Measurements from ENCODE around the gene ARHGAP4. TPM values are rescaled to one million over a fixed set of nuclear protein-coding genes. Genes with fewer than 3 reads are reported as not detected.
A peak's percentile ranks its signal among the peaks of the same experiment; 100 is the strongest.

The ARHGAP4 gene
- polyA plus RNA-seq, 3 donors = 51.5 to 508 (median 64.4) TPM

DNA sequence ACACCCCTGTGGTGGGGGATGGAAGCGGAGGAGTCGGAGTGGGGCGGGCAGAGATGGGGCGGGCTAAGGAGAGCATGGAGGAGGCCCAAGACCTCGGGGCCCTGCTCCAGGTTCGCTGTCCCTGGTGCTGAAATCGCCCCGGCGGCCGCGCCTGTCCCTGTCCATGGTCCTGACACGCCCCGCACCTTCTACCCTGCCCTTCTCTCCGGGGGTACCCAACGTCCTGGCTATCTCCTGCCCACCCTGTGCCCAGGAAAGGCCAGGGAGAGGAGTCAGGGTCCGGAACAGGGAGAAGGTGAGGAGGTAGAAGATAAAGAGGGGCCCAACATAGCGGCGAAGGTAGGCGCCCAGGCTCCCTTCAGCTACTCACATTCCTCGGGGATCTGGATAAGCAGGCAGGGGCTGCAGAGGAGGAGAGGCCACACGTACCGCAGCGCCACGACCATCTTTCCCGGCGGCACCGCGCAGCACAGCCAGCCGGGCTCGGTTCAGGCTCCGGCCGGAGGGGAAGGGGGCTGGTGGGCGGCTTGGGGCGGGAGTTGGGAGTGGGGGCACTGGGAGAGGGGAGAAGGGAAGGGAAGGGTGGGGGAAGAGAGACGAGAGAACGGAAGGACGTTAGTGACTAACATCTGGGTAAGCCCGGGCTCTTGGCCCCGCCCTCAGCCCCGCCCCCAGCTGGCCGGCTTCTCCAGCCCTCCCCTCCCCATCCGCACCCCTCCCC is 50.5 kb downstream of the ARHGAP4 start:
- H3K4me2 ChIP-seq (replicated peaks; ENCODE audit: extremely low read depth, low read length, poor library complexity, severe bottlenecking) = no peak overlapping the region
- peak; percentile 29 to 44 (median 33) for DNase-seq
- H3K4me1 ChIP-seq (ENCODE audit: control insufficient read depth in 1 of 2, insufficient read depth in 2 of 2, low read length in 2 of 2) = no peaks in the 10 kb centered on the region
- no peak overlapping the region for H2AFZ ChIP-seq (ENCODE audit: insufficient read depth, low read depth, low read length, poor library complexity, severe bottlenecking)
- H3K9me3 ChIP-seq (replicated peaks in 1 of 2; ENCODE audit: control insufficient read depth in 1 of 2, insufficient read depth in 1 of 2, low read length in 2 of 2) = peaks cover 0 to 4% of the 10 kb centered on the region in 2 donors
- intact Hi-C loops (cut with micrococcal nuclease) = no loop called here
- H3K27ac Mint-ChIP-seq = no peak overlapping the region
- no peaks in the 10 kb centered on the region for H4K20me1 ChIP-seq (ENCODE audit: insufficient read depth, low read length)
- 0% methylated on average over 5 of the region's 42 CpGs for WGBS (ENCODE audit: insufficient coverage)
- H3K4me3 ChIP-seq (replicated peaks in 1 of 3; ENCODE audit: low read depth in 2 of 3, low read length in 3 of 3) = no peak overlapping the region
- no peak overlapping the region for H3K9ac ChIP-seq (ENCODE audit: insufficient read depth, low read length, poor library complexity, severe bottlenecking)
- peaks cover 2% of the 10 kb centered on the region for H3K4me1 Mint-ChIP-seq
- no peaks in the 10 kb centered on the region for H3K36me3 ChIP-seq (replicated peaks in 1 of 2; ENCODE audit: control insufficient read depth in 1 of 2, insufficient read depth in 2 of 2, low read length in 2 of 2)
- H3K9me3 Mint-ChIP-seq = peaks cover 0 to 5% (median 1%) of the 10 kb centered on the region in 7 donors
- TF ChIP-seq, protein P1, sequence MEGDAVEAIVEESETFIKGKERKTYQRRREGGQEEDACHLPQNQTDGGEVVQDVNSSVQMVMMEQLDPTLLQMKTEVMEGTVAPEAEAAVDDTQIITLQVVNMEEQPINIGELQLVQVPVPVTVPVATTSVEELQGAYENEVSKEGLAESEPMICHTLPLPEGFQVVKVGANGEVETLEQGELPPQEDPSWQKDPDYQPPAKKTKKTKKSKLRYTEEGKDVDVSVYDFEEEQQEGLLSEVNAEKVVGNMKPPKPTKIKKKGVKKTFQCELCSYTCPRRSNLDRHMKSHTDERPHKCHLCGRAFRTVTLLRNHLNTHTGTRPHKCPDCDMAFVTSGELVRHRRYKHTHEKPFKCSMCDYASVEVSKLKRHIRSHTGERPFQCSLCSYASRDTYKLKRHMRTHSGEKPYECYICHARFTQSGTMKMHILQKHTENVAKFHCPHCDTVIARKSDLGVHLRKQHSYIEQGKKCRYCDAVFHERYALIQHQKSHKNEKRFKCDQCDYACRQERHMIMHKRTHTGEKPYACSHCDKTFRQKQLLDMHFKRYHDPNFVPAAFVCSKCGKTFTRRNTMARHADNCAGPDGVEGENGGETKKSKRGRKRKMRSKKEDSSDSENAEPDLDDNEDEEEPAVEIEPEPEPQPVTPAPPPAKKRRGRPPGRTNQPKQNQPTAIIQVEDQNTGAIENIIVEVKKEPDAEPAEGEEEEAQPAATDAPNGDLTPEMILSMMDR (IDR thresholded peaks at IDR 0.05) = no peak
- H3K27me3 ChIP-seq (ENCODE audit: control insufficient read depth in 2 of 2, insufficient read depth in 2 of 2, low read length in 2 of 2) = peaks cover 4 to 13% of the 10 kb centered on the region in 2 donors
- H3K79me2 ChIP-seq (ENCODE audit: insufficient read depth, low read length) = no peaks in the 10 kb centered on the region
- no peak overlapping the region for H3K4me3 Mint-ChIP-seq
- H3K27me3 Mint-ChIP-seq (ENCODE audit: low read depth in 3 of 3) = peaks cover 29 to 66% (median 58%) of the 10 kb centered on the region in 3 donors
- no peak overlapping the region for H3K27ac ChIP-seq (ENCODE audit: low read depth in 1 of 2, low read length in 2 of 2)
- no peaks in the 10 kb centered on the region for H3K36me3 Mint-ChIP-seq

DNA sequence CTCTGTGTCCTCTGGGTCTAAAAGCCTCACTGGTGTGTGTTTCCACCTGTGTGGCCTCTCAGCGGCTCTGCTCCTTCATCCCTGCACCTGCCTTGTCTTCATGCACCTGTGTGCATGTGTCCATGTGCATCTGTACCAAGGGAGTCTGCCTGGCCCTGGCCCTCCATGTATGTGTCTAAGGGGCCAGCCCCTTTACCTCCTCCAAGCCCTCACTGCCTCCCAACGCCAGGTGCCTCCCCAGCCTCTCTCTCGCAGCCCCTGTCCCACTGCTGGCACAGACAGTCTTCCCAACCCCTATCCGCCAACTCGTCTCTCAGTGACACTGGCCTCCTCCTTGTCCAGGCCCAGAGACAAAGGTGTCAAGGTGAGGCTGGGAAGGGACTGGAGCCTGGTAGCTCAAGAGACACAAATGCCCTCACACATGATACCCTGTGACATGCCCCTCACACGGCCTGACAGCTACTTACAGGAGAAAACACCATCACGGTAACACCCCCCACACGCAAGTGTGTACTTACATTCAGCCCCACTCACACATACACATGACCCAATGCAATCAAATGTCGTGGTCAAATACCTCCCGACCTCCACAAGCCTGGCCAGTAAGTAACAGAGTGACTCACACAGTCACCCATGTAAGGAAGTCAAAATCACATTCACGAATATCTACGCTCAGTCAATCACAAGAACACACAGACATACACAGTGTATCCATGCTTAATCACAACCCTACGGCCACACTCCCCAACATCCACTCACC is 51.5 kb downstream of the ARHGAP4 start:
- intact Hi-C loops (cut with micrococcal nuclease) = no loop called here
- no peaks in the 10 kb centered on the region for H3K36me3 Mint-ChIP-seq
- WGBS (ENCODE audit: insufficient coverage) = 82% methylated on average over 9 of the region's 13 CpGs
- no peak for DNase-seq
- no peak overlapping the region for H3K27ac ChIP-seq (ENCODE audit: low read depth in 1 of 2, low read length in 2 of 2)
- TF ChIP-seq, protein P1 (IDR thresholded peaks at IDR 0.05) = no peak
- no peak overlapping the region for H3K4me3 ChIP-seq (replicated peaks in 1 of 3; ENCODE audit: low read depth in 2 of 3, low read length in 3 of 3)
- no peaks in the 10 kb centered on the region for H4K20me1 ChIP-seq (ENCODE audit: insufficient read depth, low read length)
- no peaks in the 10 kb centered on the region for H3K4me1 ChIP-seq (ENCODE audit: control insufficient read depth in 1 of 2, insufficient read depth in 2 of 2, low read length in 2 of 2)
- no peaks in the 10 kb centered on the region for H3K36me3 ChIP-seq (replicated peaks in 1 of 2; ENCODE audit: control insufficient read depth in 1 of 2, insufficient read depth in 2 of 2, low read length in 2 of 2)
- no peak overlapping the region for H3K4me2 ChIP-seq (replicated peaks; ENCODE audit: extremely low read depth, low read length, poor library complexity, severe bottlenecking)
- H3K79me2 ChIP-seq (ENCODE audit: insufficient read depth, low read length) = no peaks in the 10 kb centered on the region
- peak overlapping the region in 1 of 2 donors; percentile 57 for H3K4me3 Mint-ChIP-seq
- peaks cover 4% of the 10 kb centered on the region in 2 donors for H3K27me3 ChIP-seq (ENCODE audit: control insufficient read depth in 2 of 2, insufficient read depth in 2 of 2, low read length in 2 of 2)
- peaks cover 26 to 60% (median 50%) of the 10 kb centered on the region in 3 donors for H3K27me3 Mint-ChIP-seq (ENCODE audit: low read depth in 3 of 3)
- H3K27ac Mint-ChIP-seq = no peak overlapping the region
- peaks cover 0 to 5% (median 1%) of the 10 kb centered on the region in 7 donors for H3K9me3 Mint-ChIP-seq
- no peak overlapping the region for H3K9ac ChIP-seq (ENCODE audit: insufficient read depth, low read length, poor library complexity, severe bottlenecking)
- peaks cover 0 to 4% of the 10 kb centered on the region in 2 donors for H3K9me3 ChIP-seq (replicated peaks in 1 of 2; ENCODE audit: control insufficient read depth in 1 of 2, insufficient read depth in 1 of 2, low read length in 2 of 2)
- H2AFZ ChIP-seq (ENCODE audit: insufficient read depth, low read depth, low read length, poor library complexity, severe bottlenecking) = no peak overlapping the region
- H3K4me1 Mint-ChIP-seq = peaks cover 2% of the 10 kb centered on the region
